ENCODE data around the gene KIAA1614.
"Not testable (repeated sequence)": the region's sequence is repeated elsewhere in the genome, so short reads cannot be mapped to it uniquely, and the experiment has no call there.

Gene KIAA1614

DNA sequence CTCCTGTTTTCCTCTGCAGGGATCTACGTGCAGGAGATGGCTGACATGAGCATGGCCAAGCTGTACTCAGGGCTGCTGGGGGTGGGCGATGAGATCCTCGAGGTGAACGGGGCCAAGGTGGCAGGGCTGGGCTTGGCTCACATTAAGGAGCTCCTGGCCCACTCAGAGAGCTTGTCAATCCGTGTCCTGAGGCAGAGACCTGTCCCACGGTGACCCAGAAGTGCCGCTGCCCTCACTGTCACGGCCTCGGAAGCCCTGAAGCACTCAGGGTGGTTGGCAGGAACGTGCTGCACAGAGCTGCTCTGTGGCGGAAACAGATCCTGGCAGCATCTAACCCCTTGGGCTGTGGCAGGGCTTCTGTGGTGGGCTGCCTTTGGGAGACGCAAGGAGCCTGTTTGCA lies 37.6 kb downstream of the KIAA1614 start:
- DNase-seq, result no peak
- in situ Hi-C loops (cut with MboI; ENCODE audit: low pct_unique_long_range_greater_than_20kb, low sequenced_read_pairs), result no loop called here

DNA sequence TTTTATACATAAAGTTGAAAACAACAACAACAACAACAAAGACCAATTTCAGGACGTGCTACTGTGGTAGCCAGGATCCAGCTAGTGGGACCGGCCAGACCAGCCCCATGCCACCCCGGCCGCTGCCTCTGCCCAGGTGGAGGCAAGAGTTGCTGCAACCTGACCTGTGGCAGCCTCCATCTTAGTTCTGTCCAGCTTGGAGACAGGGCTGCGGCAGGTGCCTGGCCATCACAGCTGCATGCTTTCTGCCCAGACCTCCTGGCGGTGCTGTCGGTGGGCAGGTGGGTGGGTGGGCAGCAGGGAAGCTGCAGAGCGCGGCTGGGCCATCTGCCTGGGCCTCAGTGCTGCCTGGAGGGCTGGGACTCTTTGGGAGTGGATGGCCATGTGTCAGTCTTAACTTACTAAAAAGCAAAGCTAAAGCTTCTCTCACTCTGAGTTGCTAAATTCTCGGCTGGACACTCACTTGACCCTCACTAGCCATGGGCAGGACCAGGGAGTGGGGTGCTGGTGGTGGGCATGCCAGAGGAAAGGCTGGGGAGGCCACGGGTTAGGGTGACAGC lies 38.6 kb downstream of the KIAA1614 start:
- no peak for DNase-seq
- in situ Hi-C loops (cut with MboI; ENCODE audit: low pct_unique_long_range_greater_than_20kb, low sequenced_read_pairs), result no loop called here

DNA sequence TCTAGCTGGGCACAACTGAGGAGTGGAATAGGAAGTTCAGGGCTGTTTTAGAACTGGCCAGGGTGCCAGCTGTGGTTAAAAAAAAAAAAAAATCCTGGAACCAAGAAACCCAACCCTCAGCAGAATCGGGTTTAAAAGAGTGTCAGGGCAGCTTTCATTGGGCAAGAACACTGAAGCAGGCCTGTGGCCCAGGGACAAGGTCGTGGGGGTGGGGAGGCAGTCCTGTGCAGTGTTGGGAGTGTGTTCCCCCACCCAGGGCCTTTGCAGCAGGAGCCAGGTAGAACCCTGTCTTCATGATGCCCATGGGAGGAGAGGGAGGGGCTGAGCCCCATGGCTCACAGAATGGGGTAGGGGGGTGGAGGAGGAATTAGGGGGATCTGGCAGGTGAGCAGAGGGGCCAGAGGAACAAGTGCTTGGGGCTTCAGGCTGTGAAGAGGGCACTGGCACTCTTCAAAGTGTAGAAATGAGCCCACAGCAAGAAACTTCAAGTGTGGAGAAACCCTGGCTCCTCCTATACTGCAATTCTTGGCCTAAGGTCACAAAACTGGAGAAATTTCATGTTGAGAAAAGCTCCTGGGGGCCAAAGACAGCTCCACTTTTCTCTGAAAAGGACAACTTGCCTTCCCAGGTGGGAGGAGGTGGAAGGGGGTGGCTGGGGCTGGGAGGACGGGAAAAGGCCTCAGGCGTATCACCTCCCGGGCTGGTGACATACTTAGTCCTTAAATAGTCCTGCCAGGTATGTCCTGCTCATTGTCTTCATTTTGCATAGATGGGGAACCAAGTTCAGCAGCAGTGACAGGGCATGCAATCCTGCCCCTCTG lies 39.3 kb downstream of the KIAA1614 start:
- no peak for DNase-seq
- in situ Hi-C loops (cut with MboI; ENCODE audit: low pct_unique_long_range_greater_than_20kb, low sequenced_read_pairs), result no loop called here

DNA sequence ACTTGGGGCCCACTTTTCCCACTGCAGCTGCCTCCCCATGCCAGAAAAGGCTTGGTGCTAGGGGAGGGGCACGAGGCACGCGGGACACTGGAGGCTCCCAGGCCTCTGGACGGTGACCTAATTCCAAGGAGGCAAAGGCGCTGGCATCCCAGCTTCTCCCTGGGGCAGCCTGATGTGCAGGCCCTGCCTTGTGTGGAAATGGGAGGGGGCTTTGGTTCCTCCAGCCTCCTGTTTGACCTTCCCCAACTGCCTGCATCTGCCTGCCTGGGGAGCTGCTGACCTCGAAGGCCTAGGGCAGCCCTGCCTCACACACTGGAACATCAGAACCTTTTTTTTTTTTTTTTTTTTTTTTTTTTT lies 39.9 kb downstream of the KIAA1614 start:
- in situ Hi-C loops (cut with MboI; ENCODE audit: low pct_unique_long_range_greater_than_20kb, low sequenced_read_pairs), result no loop called here
- DNase-seq, result no peak

DNA sequence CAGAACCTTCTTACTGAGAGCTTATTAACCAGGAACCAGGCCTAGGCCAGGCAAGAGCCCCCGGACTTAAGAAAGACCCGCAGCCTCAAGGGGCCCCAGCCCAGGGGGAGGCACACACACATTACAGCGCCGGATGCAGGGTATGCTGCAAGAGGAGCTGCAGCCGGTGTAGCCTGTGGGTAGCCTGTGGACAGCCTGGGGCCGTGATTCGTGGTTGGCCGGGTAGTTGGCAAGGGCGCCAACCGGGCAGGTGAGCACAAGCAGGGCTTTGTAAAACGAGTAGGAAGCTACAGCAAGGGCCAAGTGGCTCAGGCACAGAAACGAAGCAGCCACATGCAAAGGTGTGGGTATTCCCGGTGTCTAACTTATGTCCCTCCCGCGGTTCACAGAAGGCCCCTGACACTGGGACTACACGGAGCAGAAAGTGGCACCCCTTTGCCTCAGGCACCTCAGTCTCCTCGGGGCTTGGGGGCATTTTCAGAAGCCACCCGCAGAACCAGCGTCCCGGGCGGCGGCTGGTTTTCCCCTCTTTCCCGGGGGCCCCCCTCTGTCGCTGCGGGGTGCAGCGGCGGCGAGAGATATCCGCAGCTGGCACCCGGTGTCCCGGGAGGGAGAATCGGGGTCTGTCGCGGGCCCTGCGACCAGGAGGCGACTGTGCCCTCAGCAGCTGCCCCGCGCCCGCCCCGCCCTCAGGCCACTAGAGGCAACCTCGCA lies 40.8 kb downstream of the KIAA1614 start:
- in situ Hi-C loops (cut with MboI; ENCODE audit: low pct_unique_long_range_greater_than_20kb, low sequenced_read_pairs), result no loop called here
- DNase-seq, result no peak

DNA sequence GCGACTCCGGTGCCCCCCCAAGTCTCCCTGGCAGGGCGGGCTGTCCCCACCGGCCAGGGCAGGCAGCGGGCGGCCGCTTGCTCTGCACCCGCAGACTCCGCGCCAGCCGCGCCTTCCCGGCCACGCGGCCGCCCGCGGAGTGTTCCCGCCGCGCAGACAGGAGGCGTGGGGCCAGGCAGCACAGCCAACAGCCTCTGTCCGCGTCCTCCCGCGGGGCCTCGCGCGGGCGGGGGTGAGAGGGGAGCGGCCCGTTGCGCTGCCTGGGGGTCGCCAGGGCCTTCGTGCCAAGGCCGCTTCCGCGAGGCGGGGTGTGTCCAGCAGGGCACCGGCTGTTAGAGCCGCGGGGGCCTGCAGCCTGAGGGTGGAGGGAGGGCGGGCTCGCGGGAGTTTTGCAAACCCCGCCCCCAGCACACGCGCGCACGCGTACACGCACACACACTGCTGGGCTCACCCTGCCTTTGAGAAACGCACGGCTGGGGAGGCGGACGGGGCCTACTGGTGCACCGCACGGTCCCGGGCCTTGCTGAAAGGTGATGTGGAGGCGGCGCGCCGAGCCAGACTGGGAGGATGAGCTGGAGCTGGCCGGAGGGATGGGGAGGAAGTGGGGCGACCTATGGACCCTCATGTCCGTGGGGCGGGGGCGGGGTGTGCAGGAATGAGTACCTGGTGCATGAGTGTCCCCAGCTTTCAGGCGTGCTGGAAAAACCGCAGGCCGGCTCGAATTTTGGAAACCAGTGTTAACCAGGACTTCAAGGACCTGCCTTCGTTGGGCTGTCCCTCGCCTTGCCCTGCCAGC lies 41.5 kb downstream of the KIAA1614 start:
- in situ Hi-C loops (cut with MboI; ENCODE audit: low pct_unique_long_range_greater_than_20kb, low sequenced_read_pairs), result no loop called here
- DNase-seq, result no peak

DNA sequence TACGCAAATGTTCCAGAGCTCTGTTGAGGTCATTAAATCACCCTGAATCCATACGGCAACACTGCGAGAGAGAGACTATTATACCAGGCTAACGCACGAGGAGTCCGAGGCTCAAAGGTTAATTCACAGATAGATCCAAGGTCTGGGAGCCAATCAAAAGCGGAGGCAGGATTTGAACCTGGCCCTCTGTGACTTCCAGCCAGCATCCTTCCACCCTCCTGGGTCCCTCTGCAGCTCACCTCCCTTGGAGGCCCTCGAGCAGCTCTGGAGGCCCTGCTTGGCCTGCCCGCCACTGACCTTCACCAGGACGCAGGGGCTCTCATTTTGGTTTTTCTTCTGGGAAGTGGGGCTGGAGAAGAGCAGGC lies 42.1 kb downstream of the KIAA1614 start:
- in situ Hi-C loops (cut with MboI; ENCODE audit: low pct_unique_long_range_greater_than_20kb, low sequenced_read_pairs), result no loop called here

DNA sequence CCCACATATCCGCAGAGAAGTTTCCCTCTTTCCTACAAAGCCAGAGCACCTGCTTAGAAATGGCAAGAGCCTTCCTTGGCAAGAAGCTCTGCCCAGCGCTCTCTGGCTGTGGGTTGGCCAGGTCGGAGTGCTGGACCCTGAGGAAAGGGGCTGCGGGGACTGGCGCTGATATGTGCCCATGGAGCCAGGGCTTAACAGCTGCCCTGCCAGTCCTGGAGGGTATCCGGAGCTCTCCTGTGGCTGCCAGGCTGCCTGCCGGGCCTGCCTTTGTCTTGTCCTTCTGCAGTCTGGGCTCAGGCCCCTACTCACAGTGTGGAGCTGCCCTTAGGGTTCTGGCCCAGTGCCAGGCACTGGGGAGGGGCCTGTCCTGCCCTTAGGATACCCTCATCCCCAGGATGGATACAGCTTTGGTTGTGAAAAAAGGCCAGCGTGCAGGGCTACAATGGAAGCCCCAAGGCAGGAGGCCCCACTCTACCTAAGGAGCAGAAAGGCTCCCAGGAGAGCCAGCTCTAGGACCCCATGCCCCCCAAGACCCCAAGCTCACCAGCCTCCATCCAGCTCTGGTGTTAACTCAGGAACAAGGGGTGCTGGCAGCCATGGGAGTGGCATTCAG lies 43.4 kb downstream of the KIAA1614 start:
- in situ Hi-C loops (cut with MboI; ENCODE audit: low pct_unique_long_range_greater_than_20kb, low sequenced_read_pairs), result no loop called here
- no peak for DNase-seq

More for the DNA sequence above, 42.1 kb downstream of the KIAA1614 start:
- no peak for DNase-seq

DNA sequence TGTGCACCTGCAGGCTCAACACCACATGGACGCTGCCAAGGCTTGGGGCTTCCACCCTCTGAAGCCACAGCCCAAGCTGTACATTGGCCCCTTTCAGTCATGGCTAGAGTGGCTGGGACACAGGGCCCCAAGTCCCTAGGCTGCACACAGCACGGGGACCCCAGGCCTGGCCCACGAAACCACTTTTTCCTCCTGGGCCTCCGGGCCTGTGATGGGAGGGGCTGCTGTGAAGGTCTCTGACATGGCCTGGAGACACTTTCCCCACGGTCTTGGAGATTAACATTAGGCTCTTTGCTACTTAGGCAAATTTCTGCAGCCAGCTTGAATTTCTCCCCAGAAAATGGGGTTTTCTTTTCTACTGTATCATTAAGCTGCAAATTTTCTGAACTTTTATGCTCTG lies 46.9 kb downstream of the KIAA1614 start:
- in situ Hi-C loops (cut with MboI; ENCODE audit: low pct_unique_long_range_greater_than_20kb, low sequenced_read_pairs); DNase-seq: not testable (repeated sequence)

DNA sequence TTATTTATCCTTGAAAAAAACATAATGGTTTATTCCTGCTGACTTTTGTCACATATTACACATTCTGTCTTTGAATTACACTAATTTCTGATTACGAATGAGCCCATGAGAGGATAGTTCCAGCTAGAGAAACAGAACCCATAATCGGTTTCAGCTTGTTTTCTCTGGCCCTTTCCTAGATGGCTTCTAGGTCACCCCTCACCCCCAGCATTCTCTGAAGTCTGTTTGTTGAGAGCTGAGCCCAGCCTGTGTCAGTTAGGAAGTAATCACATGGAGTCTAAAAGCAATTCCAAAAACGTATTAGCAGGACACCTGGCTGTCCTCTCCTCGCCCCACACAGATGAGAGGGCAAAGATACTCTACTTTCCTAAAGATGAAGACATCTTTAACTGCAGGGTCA lies 48.9 kb downstream of the KIAA1614 start:
- no peak for DNase-seq
- in situ Hi-C loops (cut with MboI; ENCODE audit: low pct_unique_long_range_greater_than_20kb, low sequenced_read_pairs), result no loop called here

DNA sequence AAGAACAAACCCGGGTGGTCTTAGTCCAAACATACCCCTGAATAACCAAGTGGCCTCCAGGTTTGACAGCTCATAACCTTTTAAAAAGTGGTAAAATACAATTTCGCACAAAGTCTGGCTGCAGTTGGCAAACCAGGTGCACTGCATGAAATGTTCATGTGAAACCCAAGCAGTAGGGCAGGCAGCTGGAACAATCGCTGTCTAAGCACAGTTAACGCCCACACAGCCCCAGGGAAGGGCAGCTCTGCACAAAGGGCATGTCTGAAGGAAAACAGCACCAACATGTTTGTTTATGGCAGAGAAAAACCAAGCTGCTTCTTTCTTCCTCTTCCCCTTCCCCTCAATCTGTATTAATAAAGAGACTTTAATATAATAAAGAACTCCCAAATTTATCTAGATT lies 49.5 kb downstream of the KIAA1614 start:
- in situ Hi-C loops (cut with MboI; ENCODE audit: low pct_unique_long_range_greater_than_20kb, low sequenced_read_pairs), result no loop called here
- no peak for DNase-seq

DNA sequence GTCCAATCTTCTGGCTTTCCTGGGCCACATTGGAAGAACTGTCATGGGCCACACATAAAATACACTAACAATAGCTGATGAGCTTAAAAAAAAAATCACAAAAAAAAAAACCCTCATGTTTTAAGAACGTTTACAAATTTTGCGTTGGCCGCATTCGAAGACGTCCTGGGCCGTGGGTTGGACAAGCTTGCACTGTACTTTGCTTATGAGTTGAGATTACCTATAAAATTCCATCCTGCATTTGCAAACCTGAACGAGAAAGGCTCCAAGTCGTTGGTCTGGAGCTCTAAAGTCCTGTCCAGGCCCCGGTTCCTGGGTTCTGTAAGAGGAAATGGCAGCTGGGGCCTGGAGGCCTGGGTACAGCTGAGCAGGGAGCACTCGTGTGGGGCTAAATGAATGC lies 51.4 kb downstream of the KIAA1614 start:
- no peak for DNase-seq
- in situ Hi-C loops (cut with MboI; ENCODE audit: low pct_unique_long_range_greater_than_20kb, low sequenced_read_pairs), result no loop called here

DNA sequence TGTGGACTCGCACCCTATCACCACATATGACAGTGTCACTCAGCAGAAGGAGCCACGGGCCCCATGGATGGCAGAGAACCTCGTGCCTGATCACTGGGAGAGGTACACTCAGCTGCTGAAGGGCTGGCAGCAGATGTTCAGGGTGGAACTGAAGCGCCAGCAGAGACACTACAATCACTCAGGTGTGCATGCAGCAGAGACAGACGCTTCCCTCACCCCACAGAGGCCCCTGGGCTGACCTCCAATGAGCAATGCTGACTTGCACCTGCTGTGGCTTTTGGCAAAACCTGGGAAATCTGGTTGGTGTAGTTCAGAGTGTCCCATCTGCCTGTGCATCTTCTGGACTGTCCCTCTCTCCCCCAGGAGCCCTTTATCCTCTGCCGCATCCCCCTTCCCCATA lies 51.9 kb downstream of the KIAA1614 start:
- in situ Hi-C loops (cut with MboI; ENCODE audit: low pct_unique_long_range_greater_than_20kb, low sequenced_read_pairs), result no loop called here
- no peak for DNase-seq

DNA sequence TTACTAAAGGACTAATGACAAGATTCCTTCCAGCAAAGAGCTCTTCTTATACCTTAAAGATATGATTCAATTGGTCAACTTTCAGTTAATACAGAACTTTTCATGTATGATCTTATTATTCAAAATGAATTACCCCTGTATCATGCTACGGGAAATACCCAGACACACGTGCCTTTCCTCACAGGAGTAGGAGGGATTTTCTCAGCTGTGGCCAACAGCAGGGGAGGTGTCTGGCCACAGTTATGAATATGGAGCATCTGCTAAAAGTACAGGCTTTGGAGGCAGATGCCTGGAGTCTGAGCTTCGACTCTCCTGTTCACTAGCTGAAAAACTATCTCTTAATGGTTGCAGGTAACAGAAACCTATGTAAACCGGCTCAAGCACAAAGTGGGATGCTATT lies 53.6 kb downstream of the KIAA1614 start:
- in situ Hi-C loops (cut with MboI; ENCODE audit: low pct_unique_long_range_greater_than_20kb, low sequenced_read_pairs), result no loop called here

DNA sequence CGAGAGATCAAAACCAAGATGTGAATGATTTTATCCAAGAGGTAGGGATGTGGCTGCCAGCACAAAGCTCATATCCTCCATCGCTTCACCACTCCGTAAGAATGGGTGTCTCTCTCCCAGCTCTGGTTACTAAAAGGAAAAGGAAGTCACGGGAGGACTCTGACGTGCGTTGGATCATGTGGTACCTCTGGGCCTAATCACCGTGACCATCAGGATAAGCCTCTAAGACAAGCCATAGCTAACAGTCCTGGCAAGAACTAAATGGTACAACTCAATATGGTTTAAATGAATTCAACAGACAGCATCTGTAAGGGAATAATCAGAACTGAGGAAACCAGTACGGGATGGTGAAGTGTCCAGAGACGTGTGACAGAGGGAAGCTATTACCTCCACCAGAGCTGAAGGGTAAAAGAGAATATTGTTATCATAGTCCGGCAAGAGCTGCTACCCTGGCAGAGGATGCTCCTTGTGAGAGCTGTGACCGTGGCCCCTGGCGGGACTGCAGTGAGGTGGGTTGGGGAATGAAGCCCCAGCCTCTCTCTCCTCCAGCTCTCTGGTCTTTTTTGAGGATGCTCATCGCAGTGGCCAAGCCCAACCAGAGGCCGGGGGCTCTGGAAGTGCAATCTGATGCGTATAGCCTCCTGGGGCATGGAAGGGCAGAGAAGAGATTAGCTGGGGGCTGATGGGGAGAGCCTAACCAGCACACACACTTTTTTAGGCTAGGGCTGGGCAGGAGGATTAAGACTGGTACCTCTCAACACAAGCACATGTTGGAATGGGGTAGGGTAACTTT lies 54.2 kb downstream of the KIAA1614 start:
- in situ Hi-C loops (cut with MboI; ENCODE audit: low pct_unique_long_range_greater_than_20kb, low sequenced_read_pairs), result no loop called here
- DNase-seq, result no peak

More for the DNA sequence above, 53.6 kb downstream of the KIAA1614 start:
- no peak for DNase-seq

DNA sequence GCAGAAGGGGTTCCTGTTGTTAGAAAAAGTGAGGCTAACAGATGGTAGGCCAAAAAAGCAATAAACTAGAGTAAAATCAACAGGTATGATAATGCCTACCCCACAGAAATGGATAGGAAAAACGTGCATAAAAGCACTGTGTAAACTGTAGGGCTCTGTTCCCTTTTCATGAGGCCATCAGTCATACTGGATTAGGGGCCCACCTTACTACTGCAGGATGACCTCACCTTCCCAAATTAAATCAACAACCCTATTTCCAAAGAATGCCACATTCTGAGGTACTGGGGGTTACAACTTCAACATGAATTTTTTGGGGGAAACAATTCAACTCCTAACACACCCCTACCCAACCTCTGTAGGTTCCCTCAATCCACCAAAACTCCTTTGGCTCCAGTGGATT lies 54.9 kb downstream of the KIAA1614 start:
- no peak for DNase-seq
- in situ Hi-C loops (cut with MboI; ENCODE audit: low pct_unique_long_range_greater_than_20kb, low sequenced_read_pairs), result no loop called here

DNA sequence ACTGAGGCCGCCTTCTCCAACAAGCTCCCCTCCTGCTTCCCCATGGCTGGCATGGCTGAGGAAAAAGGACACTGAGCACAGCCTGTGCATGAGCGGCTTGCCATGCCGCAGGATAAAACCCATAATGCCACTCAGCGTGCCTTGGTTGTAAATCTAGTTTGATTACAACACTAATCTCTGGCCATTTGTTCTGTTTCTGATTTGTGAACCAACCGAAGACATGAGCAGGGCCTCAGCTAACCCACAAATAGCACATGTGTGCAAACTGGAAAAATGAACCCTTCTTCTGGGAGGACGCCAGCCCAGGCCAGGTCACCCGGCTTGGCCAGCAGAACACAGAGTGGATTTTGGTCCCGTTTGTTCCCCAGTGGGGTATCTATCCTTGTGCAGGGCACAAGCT lies 56.1 kb downstream of the KIAA1614 start:
- in situ Hi-C loops (cut with MboI; ENCODE audit: low pct_unique_long_range_greater_than_20kb, low sequenced_read_pairs); DNase-seq: not testable (repeated sequence)

DNA sequence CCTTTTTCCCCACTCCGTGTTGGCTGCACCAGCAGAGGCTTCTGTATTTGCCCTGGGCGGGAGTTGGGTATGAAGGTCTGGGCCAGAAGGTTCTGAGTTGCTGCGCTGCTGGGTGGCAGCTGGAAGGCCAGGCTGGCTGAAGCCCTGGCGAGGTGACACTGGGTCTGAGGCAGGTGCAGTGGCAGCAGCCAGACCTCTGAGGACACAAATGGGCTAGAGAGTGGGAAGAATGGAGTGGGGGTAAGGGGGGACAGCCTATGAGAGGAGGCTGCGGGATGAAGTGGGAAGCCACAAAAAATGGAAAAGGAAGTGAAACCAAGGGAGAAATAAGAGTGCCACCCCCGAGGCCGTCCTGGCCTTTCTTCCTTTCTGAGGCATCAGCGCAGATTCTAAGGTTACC lies 56.7 kb downstream of the KIAA1614 start:
- no peak for DNase-seq
- in situ Hi-C loops (cut with MboI; ENCODE audit: low pct_unique_long_range_greater_than_20kb, low sequenced_read_pairs), result no loop called here

Data from KBM-7 (cell line).